Uterus (tissue), 2 donors: ENCODE measurements around the gene PHLDB3.

Experiments used
- POLR2A ChIP-seq, 2 donors: fragments of 450-650 bp; IDR thresholded peaks; one replicate each; pipeline ENCODE4 v1.6.1; 2016; ENCODE audit warnings: antibody characterized with exemption in 2 of 2, mild to moderate bottlenecking in 1 of 2, moderate library complexity in 1 of 2
- TF ChIP-seq, protein P1 (sequence below), 4 experiments: fragments of 200-600 bp in 2 of 4; fragments of 450-650 bp in 2 of 4; sonication (generic) in 2 of 4; IDR thresholded peaks; one replicate each; pipeline ENCODE4 v1.5.1; 2016 to 2019; ENCODE audit warnings: antibody characterized with exemption in 4 of 4, mild to moderate bottlenecking in 2 of 4, moderate library complexity in 1 of 4

DNA sequence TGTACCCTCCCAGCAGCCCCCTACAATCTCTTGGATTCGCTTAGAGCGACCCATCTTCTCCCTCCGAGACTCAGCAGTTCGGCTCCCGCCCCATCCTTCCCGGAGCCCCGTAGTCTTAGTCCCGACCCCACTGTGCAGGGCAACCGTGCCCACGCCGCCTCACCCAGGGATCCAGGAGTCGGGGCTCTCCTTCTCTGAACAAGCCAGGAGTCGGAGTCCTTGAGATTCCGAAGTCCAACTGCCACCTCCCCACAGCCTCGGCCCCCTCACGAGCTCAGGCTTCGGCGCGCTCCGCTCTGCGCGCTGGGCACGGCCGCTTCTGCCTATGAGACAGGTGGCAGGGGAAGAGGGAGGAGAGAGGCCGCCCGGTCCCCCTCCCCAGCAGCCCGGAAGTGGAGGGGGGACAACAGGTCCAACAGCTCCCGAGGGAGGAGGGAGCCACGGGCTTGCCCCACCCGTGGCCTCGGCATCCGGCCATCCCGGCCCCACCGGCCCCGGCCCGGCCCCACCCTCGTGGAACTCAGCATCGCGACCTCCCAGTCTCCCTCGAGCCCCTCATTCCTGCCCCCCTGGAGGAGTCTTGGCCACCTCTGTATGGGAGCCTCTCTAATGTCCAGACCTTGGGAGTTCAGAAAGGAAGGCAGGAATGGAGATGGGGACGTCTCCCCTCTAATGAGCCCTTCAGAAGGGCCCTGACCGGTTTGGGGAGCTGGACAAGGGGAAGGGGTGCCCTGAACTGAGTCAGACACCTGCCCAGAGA lies at the start of gene PHLDB3:
- no peak for TF ChIP-seq POLR2A (IDR thresholded peaks at IDR 0.05)
- TF ChIP-seq, protein P1, sequence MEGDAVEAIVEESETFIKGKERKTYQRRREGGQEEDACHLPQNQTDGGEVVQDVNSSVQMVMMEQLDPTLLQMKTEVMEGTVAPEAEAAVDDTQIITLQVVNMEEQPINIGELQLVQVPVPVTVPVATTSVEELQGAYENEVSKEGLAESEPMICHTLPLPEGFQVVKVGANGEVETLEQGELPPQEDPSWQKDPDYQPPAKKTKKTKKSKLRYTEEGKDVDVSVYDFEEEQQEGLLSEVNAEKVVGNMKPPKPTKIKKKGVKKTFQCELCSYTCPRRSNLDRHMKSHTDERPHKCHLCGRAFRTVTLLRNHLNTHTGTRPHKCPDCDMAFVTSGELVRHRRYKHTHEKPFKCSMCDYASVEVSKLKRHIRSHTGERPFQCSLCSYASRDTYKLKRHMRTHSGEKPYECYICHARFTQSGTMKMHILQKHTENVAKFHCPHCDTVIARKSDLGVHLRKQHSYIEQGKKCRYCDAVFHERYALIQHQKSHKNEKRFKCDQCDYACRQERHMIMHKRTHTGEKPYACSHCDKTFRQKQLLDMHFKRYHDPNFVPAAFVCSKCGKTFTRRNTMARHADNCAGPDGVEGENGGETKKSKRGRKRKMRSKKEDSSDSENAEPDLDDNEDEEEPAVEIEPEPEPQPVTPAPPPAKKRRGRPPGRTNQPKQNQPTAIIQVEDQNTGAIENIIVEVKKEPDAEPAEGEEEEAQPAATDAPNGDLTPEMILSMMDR (IDR thresholded peaks at IDR 0.05): no peak
